ENCODE results near the gene PDX1.

DNA sequence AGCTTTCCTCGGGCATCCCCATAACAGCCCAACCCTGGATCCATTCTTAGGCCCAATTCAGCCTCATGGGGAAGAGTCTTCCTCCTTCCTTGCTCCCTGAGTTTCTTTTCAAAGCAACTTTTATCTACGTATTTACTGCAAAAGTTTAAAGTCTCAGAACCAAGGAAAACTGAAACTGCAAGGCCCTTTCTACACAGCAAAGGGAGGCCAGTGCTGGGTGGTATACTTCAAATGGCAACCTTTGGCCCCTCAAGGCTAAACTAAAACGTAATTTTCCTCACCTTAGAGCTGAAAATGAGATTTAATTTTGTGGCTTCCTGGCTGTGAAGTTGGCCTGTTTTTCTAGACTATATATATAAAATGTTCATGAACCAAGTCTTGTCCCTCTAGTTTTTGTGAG, 43.7 kb downstream of the PDX1 start:
- TF ChIP-seq POLR2A (IDR thresholded peaks at IDR 0.05; ENCODE audit: low read length) (no peak), GATA1 (IDR thresholded peaks at IDR 0.05; ENCODE audit: low read depth, low read length) (no peak)

Measured in erythroblast (primary cell).